ENCODE measurements around the gene YPEL1.
"Not testable (repeated sequence)": the region's sequence is repeated elsewhere in the genome, so short reads cannot be mapped to it uniquely, and the experiment has no call there.

The YPEL1 gene

DNA sequence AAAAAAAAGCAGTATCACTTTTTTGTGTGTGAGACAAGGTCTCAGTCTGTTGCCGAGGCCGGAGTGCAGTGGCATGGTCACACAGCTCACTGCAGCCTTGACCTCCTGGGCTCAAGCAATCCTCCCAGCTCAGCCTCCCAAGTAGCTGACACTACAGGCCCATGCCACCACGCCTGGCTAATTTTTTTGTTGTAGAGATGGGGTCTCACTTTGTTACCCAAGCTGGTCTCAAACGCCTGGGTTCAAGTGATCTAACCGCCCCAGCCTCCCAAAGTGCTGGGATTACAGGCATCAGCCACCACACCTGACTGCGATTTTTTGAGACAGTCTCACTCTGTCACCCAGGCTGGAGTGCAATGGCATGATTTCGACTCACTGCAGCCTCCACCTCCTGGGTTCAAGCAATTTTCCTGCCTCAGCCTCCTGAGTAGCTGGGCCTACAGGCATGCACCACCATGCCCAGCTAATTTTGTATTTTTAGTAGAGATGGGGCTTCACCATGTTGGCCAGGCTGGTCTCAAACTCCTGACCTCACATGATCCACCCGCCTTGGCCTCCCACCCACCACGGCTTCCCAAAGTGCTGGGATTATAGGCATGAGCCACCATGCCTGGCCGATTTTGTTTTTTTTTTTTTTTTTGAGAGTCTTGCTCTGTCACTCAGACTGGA lies 15.3 kb downstream of the YPEL1 start:
- DNase-seq, result not testable (repeated sequence)

DNA sequence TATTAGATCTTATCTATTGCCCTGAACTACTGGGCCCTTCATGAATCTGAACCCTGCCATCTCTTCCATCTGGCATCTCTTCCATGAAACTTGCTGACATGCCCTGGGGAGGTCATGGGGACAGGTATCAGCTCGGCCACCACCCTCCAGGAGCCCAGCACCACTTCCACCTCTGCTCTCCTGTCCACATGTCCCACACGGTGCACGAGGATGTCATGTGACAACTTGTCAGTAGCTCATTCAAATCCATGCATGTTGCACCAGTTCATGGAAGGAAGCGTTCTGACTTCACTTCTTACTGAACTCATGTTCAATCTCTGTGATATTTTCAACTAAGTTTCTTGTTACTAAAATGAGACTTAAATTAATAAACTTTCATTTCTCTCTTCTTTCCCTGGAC lies 16.6 kb downstream of the YPEL1 start:
- DNase-seq, result no peak

DNA sequence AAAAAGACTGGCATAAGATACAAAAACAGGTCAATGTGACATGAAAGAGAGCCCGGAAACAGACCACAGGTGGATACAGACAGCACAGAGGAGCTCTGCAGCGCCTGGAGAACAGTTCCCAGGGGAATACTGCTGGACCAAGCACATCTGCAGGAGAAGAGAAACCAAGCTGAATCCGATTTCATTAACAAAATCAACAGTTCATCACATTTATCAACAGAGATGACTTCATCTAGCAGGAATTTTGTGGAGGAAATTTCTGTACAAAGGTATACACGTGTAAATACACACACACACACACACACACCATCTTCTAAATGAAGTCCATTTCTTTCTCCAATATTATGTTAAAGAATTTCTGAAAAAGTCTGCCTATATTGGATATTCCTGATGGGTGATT lies 17.1 kb downstream of the YPEL1 start:
- DNase-seq, result no peak

DNA sequence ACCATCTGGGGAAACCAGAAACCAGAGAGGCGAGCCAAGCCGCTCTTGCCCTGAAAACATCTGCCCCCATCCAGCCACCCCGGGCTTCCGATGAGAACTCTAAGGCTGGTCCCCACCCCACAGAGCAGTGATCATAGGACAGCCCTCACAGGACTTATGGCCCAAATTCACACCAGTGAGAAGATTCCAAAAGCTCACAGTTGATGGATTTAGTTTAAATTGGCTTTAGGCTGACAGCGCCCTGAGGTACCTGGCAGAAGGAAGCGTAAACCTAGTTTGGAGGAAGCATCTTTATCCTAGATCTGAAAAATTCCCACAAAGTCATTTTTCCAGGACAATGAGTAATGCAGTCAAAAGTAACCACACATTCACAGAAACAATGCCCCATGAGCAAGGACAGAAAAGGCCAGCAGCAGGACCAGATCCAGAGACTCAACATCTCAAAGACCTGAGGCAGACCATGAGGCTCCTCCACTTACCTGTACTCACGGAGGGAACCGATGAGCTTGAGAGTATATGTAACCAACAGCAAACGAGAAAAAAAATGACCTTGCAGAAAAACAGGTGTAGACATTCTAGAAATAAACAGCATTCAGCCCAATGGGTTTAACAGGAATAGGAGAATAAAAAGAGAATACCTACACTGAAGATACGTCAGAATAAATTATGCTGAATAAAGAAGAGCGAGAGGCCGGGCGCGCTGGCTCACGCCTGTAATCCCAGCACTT lies 19.0 kb downstream of the YPEL1 start:
- DNase-seq, result not testable (repeated sequence)

DNA sequence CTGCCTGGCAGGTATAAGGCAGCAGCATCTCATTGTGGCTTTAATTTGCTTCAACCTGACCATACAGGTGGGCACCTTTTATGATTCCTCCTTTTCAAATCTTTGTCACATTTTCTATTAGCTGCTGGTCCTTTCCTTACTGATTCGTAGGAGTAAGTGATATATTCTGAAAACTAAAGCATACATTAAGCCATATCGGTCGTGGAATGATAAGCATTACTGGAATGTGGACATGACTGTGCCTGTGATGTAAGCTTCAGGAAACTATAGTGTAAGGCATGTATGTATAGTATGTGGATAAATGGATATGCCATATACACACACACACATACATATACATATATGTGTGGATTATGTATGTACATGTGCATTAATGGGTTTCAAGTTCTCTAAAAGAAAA lies 20.8 kb downstream of the YPEL1 start:
- peak; percentile 72 for DNase-seq

DNA sequence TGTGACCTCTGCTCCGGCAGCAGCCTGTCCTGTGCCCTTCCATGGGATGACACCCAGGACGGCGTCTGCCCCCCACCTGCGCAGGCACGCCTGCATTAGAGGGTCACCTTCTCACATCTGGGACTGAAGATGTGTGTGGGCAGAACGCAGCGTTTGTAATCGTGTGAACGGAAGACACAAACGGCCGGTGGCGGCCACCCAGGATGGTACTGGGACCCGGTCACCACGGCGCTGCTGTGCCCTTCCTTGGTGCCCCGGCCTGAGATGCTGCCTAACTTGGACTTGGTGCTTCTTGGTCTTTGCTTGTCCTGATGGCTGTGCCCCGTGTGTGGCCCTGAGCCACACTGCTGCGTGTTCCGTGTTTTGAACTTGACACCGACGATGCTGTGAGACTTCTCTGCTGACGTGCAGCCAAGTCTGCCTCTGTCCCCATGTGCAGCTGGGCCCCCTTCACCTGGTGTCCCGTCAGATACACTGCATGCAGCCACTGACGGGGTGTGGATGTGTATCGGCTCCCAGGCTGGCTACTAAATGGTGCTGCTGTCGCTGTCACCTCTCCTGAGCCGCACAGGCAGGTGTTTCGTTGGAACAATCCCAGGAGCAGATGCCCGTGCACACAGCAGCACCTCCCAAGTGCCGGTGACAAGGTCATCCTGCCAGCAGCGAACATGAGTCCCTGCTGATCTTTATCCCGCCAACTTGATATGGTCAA lies 21.4 kb downstream of the YPEL1 start:
- no peak for DNase-seq

DNA sequence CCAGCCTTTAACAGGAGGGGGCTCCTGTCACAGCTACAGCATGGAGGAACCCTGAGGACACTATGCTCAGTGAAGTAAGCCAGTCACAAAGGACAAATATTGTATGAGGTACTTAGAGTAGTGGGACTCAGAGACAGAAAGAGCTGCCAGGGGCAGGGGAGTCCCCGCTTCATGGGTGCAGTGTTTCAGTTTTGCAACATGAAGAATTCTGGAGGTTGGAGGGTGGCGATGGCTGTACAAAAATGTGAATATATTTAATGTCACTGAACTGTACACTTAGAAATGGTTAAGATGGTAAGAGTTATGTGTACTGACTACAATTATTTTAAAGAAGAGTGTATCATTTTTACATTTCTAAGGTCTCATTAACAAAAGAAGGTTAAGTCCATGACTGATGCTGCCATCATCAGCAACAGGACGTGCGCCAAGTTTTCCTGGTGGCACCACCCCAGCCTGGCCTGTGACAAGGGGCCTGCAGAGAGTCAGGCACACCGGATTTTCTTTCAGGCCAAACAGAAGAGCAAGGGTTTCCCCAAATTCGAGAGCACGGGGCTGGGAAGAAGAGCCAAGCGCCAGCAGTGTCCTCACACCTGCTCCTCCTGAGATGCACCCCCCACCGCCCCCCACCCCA lies 22.1 kb downstream of the YPEL1 start:
- no peak for DNase-seq

DNA sequence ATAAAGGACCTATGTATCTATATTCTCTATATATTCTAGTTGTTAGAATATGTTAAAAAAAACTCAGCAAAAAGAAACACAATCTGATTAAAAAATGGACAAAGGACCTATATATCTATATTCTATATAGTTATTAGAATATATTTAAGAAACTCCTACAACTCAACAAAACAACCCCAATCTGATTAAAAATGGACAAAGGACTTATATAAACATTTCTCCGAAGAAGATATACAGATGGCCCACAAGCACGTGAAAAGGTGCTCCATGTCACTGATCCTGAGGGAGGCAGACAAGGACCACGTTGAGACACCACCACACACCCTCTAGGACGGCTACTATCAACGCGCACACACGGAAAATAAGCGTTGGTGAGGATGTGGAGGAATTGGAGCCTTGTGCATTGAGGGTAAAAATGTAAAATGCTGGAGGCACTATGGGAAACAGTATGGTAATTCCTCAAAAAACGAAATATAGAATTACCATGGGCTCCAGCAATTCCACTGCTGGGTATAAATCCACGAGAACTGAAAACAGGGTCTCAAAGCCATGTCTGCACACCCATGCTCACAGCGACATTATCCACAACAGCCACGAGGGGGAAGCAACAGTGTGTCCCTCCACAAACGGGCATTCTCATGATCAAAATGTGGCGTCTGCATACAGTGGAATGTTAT lies 22.7 kb downstream of the YPEL1 start:
- peak; percentile 81 for DNase-seq

DNA sequence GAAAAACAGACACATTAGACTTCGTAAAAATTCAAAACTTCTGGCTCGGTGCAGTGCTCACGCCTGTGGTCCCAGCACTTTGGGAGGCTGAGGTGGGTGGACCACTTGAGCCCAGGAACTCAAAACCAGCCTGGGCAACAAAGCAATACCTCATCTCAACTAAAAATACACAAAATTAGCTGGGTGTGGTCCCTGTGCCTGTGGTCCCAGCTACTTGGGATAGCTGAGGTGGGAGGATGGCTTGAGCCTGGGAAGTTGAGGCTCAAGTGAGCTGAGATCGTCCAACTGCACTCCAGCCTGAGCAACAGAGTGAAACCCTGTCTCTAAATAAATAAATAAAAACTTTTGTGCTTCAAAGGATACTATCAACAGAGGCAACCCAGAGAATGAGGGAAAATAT lies 23.7 kb downstream of the YPEL1 start:
- DNase-seq, result no peak

DNA sequence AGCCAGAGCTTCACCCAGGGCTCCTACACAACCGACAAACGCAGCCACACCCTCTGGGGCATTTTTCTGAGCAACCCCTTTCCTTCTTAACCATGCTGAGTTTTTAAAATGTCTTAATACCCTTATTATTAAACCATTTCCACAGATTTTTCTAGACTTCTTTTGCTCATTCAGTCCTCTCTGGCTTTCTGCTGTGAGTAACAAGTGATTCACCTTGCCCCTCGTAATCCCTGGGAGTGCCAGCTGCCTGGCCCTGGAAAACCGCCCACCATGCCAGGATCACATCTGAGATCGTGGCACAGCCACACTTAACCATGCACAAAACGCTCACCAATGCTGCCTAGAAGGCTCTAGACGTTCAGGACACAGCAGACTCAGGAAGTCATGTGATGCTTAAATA lies 25.4 kb downstream of the YPEL1 start:
- DNase-seq, result no peak

DNA sequence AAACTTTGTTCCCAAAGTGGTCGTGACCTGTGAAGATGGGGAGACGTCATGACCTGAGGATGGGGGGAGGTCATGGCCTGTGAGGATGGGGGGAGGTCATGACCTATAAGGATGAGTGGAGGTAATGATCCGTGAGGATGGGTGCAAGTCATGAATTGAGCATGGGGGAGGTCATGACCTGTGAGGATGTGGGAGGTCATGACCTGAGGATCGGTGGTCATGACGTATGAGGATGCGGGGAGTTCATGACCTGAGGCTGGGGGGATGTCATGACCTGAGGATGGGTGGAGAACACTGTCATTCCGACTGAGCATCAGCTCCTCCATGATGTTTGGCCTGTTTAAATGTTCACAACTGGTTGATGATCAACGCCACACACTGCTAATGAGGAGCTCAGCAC lies 25.9 kb downstream of the YPEL1 start:
- no peak for DNase-seq

DNA sequence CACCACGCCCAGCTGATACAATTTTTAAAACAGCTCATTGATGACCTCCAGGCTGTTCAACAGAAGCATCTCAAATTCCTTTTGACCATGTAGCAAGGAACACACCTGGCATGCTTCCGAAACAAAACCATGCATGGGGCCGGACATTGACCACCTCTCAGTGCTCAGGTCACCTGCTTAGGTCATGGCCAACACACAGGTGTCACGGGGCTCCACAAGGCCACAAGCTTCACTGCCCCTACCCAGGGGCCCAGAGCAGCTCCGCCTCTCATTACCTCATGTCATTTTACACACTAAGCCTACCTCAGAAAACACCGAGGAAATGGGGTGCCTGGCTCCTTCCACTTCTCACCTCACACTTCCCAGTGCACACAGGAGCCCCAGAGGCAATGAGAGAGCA lies 26.6 kb downstream of the YPEL1 start:
- DNase-seq, result no peak

DNA sequence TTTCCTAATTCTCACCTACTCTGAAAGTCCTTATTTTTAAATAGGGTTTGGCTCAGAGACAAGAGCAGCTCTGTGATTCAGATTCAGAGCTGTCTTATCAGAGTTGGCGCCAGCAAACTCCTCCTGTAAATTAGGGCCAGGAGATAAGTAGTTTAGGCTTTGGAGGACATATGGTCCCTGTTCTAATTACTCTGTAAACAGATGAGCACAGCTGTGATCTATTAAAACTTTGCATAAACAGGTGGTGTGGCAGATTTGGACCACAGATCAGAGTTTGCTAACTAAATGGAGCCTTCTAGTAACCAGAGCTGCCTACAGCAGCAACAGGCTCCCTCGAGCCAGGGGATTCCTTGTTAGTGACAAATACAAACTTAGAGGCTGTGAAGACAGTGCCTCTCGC lies 27.9 kb downstream of the YPEL1 start:
- DNase-seq, result no peak

DNA sequence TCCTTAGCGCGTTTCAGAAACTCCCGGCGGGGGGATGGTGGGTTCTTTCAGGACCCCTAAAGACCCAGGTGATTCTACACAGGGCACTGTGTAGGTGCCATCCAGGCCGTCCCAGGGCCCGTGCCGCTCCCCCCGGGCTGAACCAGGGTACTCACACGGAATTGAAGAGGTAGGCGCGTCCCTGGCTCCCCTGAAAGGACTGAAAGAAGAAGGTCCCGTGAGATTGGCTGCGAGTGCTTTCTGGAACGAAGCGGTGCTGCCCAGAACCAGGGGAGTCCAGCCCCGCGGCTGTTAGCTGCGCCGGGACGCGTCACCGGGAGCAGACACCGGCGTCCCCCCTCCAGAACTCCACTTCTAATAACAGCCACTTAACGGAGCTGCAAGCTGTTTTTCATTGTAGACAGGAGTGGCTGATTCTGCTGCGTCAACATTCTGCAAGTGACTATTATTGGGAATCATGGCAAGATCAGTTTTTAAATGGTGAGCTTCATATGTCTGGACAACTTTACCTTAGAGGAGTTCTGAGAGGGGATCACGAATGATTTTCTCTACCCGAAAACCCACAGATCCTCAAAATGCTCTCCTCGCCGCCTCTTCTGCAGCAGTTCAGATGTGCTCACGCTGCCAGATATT lies 31.8 kb downstream of the YPEL1 start:
- no peak for DNase-seq

DNA sequence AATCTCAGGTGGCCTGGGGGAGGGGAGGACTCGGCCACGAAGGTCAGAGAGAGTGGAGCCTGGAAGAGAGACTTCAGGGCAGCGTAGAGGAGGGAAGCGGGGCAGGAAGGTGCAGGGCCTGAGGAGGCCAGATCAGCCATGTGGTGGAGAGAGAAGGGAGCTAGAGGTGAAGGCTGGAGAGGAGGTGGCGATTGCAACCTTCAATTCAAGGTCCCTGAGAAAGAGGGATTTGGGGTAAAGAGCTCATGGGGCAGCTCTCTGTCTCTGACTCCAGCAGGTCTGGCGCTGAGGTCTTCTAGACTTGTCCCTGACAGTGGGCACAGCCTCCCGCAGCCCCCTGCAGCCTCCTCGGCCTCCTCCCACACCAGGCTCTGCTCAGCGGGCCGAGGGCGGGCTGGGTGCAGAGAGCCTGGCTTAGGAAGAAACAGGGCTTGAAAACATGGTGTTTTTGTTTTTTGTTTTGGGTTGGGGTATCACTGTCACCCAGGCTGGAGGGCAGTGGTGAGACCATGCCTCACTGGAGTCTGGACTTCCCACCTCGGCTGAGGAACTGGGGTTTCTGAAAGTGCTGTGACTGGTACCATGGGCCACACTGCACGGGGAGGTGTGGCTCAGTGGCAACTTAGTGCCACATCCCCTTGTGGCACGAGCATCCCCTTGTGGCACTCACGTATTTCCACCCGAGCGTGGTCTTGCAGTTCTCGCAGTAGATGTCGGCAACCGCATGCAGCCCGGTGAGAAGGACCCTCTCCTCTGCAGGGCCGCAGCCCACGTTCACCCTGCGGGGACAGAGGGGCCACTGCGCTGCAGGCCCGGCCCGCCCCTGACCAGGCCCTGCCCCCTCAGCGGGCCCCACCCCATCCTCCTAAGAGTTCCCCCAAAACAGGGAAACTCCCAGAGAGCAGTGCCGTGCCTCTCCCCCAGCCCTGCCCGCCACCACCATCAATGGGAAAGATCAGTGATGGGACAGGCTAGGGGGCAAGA lies 32.6 kb downstream of the YPEL1 start:
- no peak for DNase-seq

DNA sequence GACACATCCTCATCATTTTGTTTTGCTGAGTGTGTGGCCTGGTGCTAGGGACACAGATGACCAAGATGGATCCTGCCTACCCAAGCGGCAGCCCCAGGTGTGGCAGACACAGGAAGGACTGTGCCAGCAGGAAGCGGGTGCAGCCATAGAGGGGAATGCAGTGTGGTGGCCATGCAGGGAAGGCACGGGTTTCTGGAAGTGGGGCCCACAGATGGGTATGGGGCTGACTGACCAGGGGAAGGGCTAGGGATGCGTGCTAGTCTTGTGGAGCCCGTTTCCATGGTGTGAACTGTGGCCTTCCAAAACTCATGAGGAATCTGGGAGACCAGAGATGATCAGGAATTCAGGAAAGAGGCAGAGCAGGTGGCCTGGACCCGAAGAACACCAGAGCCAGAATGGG lies 33.5 kb downstream of the YPEL1 start:
- DNase-seq, result no peak

DNA sequence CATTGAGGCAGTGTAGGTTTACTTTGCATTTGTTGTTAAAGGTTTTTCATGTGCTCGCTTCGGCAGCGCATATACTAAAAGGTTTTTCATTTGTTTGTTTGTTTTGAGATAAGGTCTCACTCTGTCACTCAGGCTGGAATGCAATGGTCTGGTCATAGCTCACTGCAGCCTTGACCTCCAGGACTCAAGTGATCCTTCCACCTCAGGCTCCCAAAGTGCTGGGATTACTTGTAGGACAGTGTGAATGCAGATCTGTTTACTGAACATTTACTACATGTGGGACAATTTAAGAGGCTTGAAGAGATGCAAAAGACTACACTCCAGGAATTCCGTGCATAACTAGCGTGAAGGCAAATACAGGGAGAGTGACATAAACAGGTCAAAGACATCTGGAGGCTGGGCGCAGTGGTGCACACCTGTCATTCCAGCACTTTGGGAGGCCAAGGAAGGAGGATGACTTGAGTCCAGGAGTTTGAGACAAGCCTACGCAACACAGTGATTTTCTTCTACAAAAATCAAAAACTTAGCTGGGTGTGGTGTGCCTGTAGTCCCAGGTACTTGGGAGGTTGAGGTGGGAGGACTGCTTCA lies 34.1 kb downstream of the YPEL1 start:
- DNase-seq, result no peak

DNA sequence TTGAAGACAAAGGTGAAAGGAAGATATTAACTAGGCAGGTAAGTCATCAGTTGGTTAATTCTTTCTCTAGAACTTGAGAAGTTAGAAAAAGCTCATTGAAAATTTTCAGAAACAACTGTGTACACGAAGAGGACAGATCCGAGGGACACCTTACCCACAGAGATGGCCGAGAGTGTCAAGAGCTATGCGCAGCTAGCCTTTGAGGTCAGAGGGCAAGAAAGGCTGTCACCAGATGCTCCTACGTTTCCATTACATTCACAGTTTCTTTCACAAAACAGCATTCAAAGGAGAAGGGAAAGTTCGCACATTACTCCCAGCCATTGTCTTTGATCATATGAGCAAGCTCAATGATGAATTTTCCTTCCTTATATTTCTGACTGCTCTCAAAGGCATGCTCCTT lies 34.8 kb downstream of the YPEL1 start:
- no peak for DNase-seq

DNA sequence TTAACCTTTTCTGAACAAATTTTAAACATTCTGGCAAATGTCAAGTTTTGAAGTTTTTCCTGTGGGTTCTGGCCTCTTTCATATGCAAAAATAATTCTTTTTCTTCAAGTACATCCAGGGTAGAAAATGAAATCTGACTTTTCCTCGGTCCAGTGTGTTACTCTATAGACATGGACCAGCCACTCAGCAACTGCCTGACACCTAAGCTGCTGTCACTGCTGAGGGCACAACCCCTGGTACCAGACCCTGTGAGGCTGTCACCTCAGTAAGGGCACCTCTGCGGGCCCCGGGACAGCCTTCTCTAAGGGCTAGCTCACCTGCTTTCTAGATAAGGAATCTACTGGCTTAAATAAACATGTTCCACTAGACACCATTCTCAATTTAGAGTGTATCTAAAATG lies 36.0 kb downstream of the YPEL1 start:
- DNase-seq, result no peak

DNA sequence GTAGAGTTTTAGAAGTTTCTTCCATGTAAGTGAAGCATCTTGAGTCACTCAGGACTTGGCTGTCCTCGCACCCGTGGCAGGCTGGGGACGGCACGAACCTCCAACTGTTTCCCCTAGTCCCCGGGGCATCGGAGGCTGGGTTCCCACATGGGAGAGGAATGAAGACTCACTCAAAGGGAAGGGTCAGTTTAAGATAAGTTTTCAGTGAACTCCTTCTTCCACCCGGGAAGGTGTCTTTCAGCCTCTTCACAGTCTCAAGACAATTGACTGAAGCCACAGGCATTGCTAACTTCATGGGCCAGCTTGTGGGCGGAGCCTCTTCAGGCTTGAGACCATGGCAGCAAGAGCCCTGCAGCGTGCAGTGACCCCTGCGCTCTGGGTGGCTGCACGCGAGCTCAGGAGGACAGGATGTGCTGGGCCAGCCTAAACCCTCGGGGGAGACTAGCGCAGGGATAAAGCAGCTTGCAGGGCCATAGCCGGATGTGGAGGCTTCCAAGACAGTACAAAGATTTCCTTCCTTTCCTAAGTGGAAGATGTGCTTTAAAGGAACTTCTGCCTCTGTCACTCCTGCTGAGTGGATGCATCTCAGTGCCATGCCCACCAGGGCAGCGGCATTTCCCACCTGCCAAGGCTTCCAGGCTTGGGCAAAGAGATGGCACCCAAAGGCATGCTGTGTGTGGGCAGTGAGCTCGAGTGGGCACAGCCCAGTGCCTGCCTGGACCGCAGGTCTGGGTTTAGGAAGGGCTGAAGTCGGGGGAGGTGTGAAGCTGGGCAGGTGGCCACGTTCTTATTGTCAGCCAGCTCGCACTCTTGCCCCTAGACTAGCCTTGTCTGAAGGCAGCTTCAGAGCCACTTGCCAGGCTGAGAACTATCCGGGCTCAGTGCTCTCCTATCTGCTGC lies 36.9 kb downstream of the YPEL1 start:
- no peak for DNase-seq
